ENCODE measurements around the gene S100A5.

- TF ChIP-seq CTCF (IDR thresholded peaks at IDR 0.05; ENCODE audit: low read depth, low read length, poor library complexity, severe bottlenecking) (no peak), EZH2phosphoT487 (IDR thresholded peaks at IDR 0.05; ENCODE audit: borderline replicate concordance, low read length) (no peak)
Observed at GRCh38 chr1:153578936-153579335, 38.2 kb upstream of the S100A5 start.

All from DOHH2 (cell line).